ENCODE data around the gene S100B. TPM values are rescaled to one million over a fixed set of nuclear protein-coding genes. Genes with fewer than 3 reads are reported as not detected.
A peak's percentile ranks its signal among the peaks of the same experiment; 100 is the strongest.

Gene S100B
- total and polyA plus RNA-seq, 2 donors = 36.5 to 46.3 TPM

DNA sequence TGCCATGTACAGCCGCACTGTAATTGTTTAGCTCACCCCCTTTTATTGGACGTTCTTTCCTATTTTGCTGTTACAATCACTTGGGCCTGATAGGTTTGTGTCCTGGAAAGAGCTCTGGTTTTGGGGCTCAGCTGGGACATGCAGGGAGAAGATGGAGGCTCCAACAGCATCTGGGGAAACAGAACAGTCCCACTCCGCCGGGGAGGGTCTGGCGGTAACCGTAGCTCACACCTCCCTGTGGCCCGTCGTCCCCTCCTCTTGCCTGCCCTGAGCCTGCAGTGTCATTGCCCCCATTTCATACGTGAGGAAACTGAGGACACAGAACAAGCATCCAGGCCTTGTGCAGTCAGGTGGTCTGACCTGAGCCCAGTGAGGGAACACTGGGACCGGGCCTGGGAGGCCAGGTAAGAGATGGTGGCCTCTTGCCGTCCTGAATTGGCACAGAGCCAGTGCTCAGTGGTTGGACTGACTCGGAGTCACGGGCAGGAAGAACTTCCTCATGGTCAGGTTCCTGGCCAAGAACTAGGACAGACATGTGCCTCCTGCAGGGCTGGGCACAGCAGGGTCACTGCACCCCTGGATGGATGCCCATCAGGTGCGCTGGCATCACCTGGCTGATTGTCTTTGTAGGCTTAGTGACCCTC is 41.8 kb downstream of the S100B start:
- H3K9me3 ChIP-seq (ENCODE audit: control insufficient read depth in 2 of 2, insufficient read depth in 1 of 2, low read length in 1 of 2) = no peaks in the 10 kb centered on the region
- peaks cover 0 to 43% of the 10 kb centered on the region in 2 donors for H3K4me1 ChIP-seq (ENCODE audit: control insufficient read depth in 2 of 2, insufficient read depth in 2 of 2, low read length in 2 of 2)
- DNase-seq (ENCODE audit: low read depth in 6 of 9, low spot score in 9 of 9) = no peak
- H3K4me3 ChIP-seq (ENCODE audit: low read length in 2 of 2) = no peak overlapping the region
- no peak overlapping the region for H3K27ac ChIP-seq (ENCODE audit: low read depth in 1 of 2, low read length in 1 of 2)
- peaks cover 67 to 80% of the 10 kb centered on the region in 2 donors for H3K36me3 ChIP-seq (ENCODE audit: control insufficient read depth in 2 of 2, insufficient read depth in 2 of 2, low read length in 1 of 2)
- no peaks in the 10 kb centered on the region for H3K27me3 ChIP-seq (ENCODE audit: control insufficient read depth in 2 of 2, insufficient read depth in 1 of 2, low read length in 1 of 2)
- WGBS = 93% methylated on average over 14 of the region's 14 CpGs

DNA sequence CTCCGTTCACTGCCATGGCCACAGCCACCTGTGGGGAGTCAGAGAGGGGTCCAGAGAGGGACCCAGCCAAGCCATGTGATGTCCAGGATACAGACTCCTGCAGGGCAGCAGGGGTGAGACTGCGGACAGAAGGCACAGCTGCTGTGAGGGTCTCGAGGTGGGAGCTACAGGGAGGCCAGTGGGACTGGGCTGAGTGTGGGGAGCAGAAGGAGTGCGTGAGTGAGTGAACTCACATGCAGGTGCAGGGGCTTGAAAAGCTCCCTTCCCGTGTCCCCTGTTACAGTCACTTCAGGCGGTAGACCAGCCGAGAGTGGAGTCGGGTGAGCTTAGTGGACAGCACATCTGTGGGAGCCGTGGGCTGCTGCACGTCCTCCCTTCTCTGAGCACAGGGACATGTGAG is 42.4 kb downstream of the S100B start:
- Histone ChIP-seq H3K9me3 (ENCODE audit: control insufficient read depth in 2 of 2, insufficient read depth in 1 of 2, low read length in 1 of 2) (no peaks in the 10 kb centered on the region), H3K27me3 (ENCODE audit: control insufficient read depth in 2 of 2, insufficient read depth in 1 of 2, low read length in 1 of 2) (no peaks in the 10 kb centered on the region), H3K4me3 (ENCODE audit: low read length in 2 of 2) (no peak overlapping the region), H3K36me3 (ENCODE audit: control insufficient read depth in 2 of 2, insufficient read depth in 2 of 2, low read length in 1 of 2) (peaks cover 68 to 80% of the 10 kb centered on the region in 2 donors), H3K4me1 (ENCODE audit: control insufficient read depth in 2 of 2, insufficient read depth in 2 of 2, low read length in 2 of 2) (peaks cover 0 to 49% of the 10 kb centered on the region in 2 donors), H3K27ac (ENCODE audit: low read depth in 1 of 2, low read length in 1 of 2) (no peak overlapping the region)
- 88% methylated on average over 10 of the region's 10 CpGs for WGBS
- DNase-seq (ENCODE audit: low read depth in 6 of 9, low spot score in 9 of 9) = no peak

- 94% methylated on average over 19 of the region's 19 CpGs for WGBS
Observed at GRCh38 chr21:46561445-46562090, 43.3 kb downstream of the S100B start.

GRCh38 chr21:46560568-46561444 is 44.1 kb downstream of the S100B start:
- WGBS = 91% methylated on average over 19 of the region's 19 CpGs
- no peak for DNase-seq (ENCODE audit: low read depth in 6 of 9, low spot score in 9 of 9)
- H3K27ac ChIP-seq (ENCODE audit: low read depth in 1 of 2, low read length in 1 of 2) = peak overlapping the region; percentile 64 to 68

More at GRCh38 chr21:46561445-46562090, 43.3 kb downstream of the S100B start:
- Histone ChIP-seq H3K27me3 (ENCODE audit: control insufficient read depth in 2 of 2, insufficient read depth in 1 of 2, low read length in 1 of 2) (no peaks in the 10 kb centered on the region), H3K36me3 (ENCODE audit: control insufficient read depth in 2 of 2, insufficient read depth in 2 of 2, low read length in 1 of 2) (peaks cover 67 to 79% of the 10 kb centered on the region in 2 donors), H3K27ac (ENCODE audit: low read depth in 1 of 2, low read length in 1 of 2) (peak overlapping the region; percentile 9 to 68), H3K4me1 (ENCODE audit: control insufficient read depth in 2 of 2, insufficient read depth in 2 of 2, low read length in 2 of 2) (peaks cover 0 to 52% of the 10 kb centered on the region in 2 donors), H3K4me3 (ENCODE audit: low read length in 2 of 2) (no peak overlapping the region), H3K9me3 (ENCODE audit: control insufficient read depth in 2 of 2, insufficient read depth in 1 of 2, low read length in 1 of 2) (no peaks in the 10 kb centered on the region)
- no peak for DNase-seq (ENCODE audit: low read depth in 6 of 9, low spot score in 9 of 9)

DNA sequence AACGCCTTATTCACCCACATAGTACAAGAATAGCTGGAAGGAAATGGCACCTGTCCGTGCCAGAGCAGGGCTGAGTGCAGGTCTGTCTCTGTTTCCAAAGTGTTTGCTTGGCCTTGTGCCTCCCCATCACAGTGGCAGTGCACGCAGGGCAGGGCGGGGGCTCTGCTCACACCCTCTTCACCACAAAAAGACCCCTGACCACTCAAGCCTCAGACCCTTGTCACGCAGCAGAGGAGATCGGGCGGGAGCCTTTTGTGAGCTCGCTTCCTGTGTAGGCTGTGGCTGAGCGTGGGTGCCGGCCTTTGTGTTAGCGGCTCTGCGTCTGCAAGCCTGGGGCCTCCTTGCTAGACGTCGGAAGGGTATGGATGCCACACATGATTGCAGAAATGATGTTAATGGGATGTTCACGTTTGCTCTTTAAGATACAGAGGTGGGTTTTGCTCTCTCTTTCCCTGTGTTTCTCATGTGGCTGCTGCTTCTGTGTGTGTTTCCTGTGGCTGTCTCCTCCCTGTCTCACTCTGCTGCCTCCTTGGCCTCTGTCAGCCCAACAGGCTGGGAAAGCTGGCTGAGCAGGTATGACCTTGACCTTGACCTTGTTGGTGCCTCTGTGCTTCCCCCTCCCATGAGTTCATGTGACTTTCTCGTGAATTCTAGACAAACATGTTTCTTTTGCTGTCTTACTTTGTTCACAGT is 45.4 kb downstream of the S100B start:
- peak overlapping the region; percentile 68 to 96 for H3K27ac ChIP-seq (ENCODE audit: low read depth in 1 of 2, low read length in 1 of 2)
- peaks cover 0 to 52% of the 10 kb centered on the region in 2 donors for H3K4me1 ChIP-seq (ENCODE audit: control insufficient read depth in 2 of 2, insufficient read depth in 2 of 2, low read length in 2 of 2)
- no peaks in the 10 kb centered on the region for H3K27me3 ChIP-seq (ENCODE audit: control insufficient read depth in 2 of 2, insufficient read depth in 1 of 2, low read length in 1 of 2)
- no peaks in the 10 kb centered on the region for H3K9me3 ChIP-seq (ENCODE audit: control insufficient read depth in 2 of 2, insufficient read depth in 1 of 2, low read length in 1 of 2)
- WGBS = 70% methylated on average over 16 of the region's 16 CpGs
- DNase-seq (ENCODE audit: low read depth in 6 of 9, low spot score in 9 of 9) = peak in 8 of 9 donors; percentile 20 to 75 (median 44)
- peaks cover 71 to 74% of the 10 kb centered on the region in 2 donors for H3K36me3 ChIP-seq (ENCODE audit: control insufficient read depth in 2 of 2, insufficient read depth in 2 of 2, low read length in 1 of 2)
- H3K4me3 ChIP-seq (ENCODE audit: low read length in 2 of 2) = peak overlapping the region; percentile 7 to 14

More at GRCh38 chr21:46560568-46561444, 44.1 kb downstream of the S100B start:
- peaks cover 0 to 52% of the 10 kb centered on the region in 2 donors for H3K4me1 ChIP-seq (ENCODE audit: control insufficient read depth in 2 of 2, insufficient read depth in 2 of 2, low read length in 2 of 2)
- H3K4me3 ChIP-seq (ENCODE audit: low read length in 2 of 2) = no peak overlapping the region
- no peaks in the 10 kb centered on the region for H3K9me3 ChIP-seq (ENCODE audit: control insufficient read depth in 2 of 2, insufficient read depth in 1 of 2, low read length in 1 of 2)
- peaks cover 66 to 74% of the 10 kb centered on the region in 2 donors for H3K36me3 ChIP-seq (ENCODE audit: control insufficient read depth in 2 of 2, insufficient read depth in 2 of 2, low read length in 1 of 2)
- no peaks in the 10 kb centered on the region for H3K27me3 ChIP-seq (ENCODE audit: control insufficient read depth in 2 of 2, insufficient read depth in 1 of 2, low read length in 1 of 2)

- H3K4me1 ChIP-seq (ENCODE audit: control insufficient read depth in 2 of 2, insufficient read depth in 2 of 2, low read length in 2 of 2) = peaks cover 0 to 58% of the 10 kb centered on the region in 2 donors
- DNase-seq (ENCODE audit: low read depth in 6 of 9, low spot score in 9 of 9) = no peak
- H3K36me3 ChIP-seq (ENCODE audit: control insufficient read depth in 2 of 2, insufficient read depth in 2 of 2, low read length in 1 of 2) = peaks cover 72 to 73% of the 10 kb centered on the region in 2 donors
- peak overlapping the region; percentile 13 to 68 for H3K27ac ChIP-seq (ENCODE audit: low read depth in 1 of 2, low read length in 1 of 2)
- H3K27me3 ChIP-seq (ENCODE audit: control insufficient read depth in 2 of 2, insufficient read depth in 1 of 2, low read length in 1 of 2) = no peaks in the 10 kb centered on the region
- no peak overlapping the region for H3K4me3 ChIP-seq (ENCODE audit: low read length in 2 of 2)
- no peaks in the 10 kb centered on the region for H3K9me3 ChIP-seq (ENCODE audit: control insufficient read depth in 2 of 2, insufficient read depth in 1 of 2, low read length in 1 of 2)
- 97% methylated on average over 26 of the region's 26 CpGs for WGBS
Observed at GRCh38 chr21:46557919-46558392, 46.9 kb downstream of the S100B start.

DNA sequence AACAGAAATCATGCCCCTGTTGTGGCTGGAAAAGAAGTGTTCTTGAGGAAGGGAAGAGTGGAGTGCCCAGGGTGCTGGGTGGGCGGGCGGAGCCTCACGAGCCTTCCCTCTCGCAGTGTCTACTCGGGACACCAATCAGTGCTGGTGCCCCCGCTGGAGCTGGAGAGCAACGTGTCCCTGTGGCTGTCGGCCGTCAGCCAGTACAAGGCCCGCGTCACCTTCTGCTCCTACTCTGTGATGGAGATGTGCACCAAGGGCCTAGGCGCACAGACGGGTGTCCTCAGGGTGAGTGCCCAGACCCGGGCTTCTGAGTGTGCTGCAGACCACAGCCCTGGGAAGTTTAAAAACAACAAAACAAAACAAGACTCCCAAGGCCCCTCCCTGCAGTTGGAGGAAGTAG is 47.4 kb downstream of the S100B start:
- Histone ChIP-seq H3K9me3 (ENCODE audit: control insufficient read depth in 2 of 2, insufficient read depth in 1 of 2, low read length in 1 of 2) (no peaks in the 10 kb centered on the region), H3K4me1 (ENCODE audit: control insufficient read depth in 2 of 2, insufficient read depth in 2 of 2, low read length in 2 of 2) (peaks cover 0 to 61% of the 10 kb centered on the region in 2 donors), H3K36me3 (ENCODE audit: control insufficient read depth in 2 of 2, insufficient read depth in 2 of 2, low read length in 1 of 2) (peaks cover 68 to 71% of the 10 kb centered on the region in 2 donors), H3K27ac (ENCODE audit: low read depth in 1 of 2, low read length in 1 of 2) (peak overlapping the region in 1 of 2 donors; percentile 37), H3K4me3 (ENCODE audit: low read length in 2 of 2) (no peak overlapping the region), H3K27me3 (ENCODE audit: control insufficient read depth in 2 of 2, insufficient read depth in 1 of 2, low read length in 1 of 2) (no peaks in the 10 kb centered on the region)
- peak in 1 of 9 donors; percentile 8 for DNase-seq (ENCODE audit: low read depth in 6 of 9, low spot score in 9 of 9)
- 96% methylated on average over 14 of the region's 14 CpGs for WGBS

GRCh38 chr21:46556802-46557201 is 48.1 kb downstream of the S100B start:
- Histone ChIP-seq H3K4me3 (ENCODE audit: low read length in 2 of 2) (no peak overlapping the region), H3K9me3 (ENCODE audit: control insufficient read depth in 2 of 2, insufficient read depth in 1 of 2, low read length in 1 of 2) (no peaks in the 10 kb centered on the region), H3K27ac (ENCODE audit: low read depth in 1 of 2, low read length in 1 of 2) (peak overlapping the region in 1 of 2 donors; percentile 36), H3K4me1 (ENCODE audit: control insufficient read depth in 2 of 2, insufficient read depth in 2 of 2, low read length in 2 of 2) (peaks cover 0 to 56% of the 10 kb centered on the region in 2 donors), H3K27me3 (ENCODE audit: control insufficient read depth in 2 of 2, insufficient read depth in 1 of 2, low read length in 1 of 2) (no peaks in the 10 kb centered on the region), H3K36me3 (ENCODE audit: control insufficient read depth in 2 of 2, insufficient read depth in 2 of 2, low read length in 1 of 2) (peaks cover 62 to 66% of the 10 kb centered on the region in 2 donors)
- WGBS = 97% methylated on average over 13 of the region's 13 CpGs
- DNase-seq (ENCODE audit: low read depth in 6 of 9, low spot score in 9 of 9) = no peak
